ENCODE data around the gene FLNB. TPM values are rescaled to one million over a fixed set of nuclear protein-coding genes. Genes with fewer than 3 reads are reported as not detected.
A peak's percentile ranks its signal among the peaks of the same experiment; 100 is the strongest.

The FLNB gene
- total RNA-seq, 1 donor from 2014 or later, result 75.4 TPM

DNA sequence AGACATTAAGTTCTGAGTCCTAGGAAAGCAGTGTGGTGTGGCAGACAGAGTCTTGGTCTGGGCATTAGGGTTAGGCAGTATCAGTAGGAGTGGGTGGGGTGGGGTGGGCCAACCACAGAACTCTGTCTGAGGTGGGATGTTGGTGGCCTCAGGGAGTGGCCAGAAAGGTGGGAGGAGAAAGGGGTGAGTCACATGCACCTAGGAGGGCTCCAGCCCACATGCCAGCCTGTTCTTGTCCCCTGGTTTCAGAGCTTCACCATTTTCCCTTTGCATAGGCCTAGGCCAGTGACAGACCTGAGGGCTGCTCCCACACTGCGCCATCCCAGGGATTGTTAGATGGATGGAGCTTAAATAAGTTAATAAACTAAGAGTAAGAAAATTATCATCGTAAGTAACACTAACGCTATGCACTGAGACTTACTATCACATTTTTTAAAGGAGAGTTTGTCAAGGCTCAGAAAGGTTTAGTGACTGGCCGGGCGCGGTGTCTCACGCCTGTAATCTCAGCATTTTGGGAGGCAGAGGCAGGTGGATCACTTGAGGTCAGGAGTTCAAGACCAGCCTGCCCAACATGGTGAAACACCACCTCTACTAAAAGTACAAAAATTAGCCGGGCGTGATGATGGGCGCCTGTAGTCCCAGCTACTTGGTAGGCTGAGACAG, 168.7 kb downstream of the FLNB start:
- Mint-ChIP-seq H3K36me3 (ENCODE audit: unreplicated experiment) (no peaks in the 10 kb centered on the region), H3K27ac (ENCODE audit: unreplicated experiment) (no peak overlapping the region), H3K27me3 (ENCODE audit: unreplicated experiment) (peaks cover 8% of the 10 kb centered on the region), H3K4me3 (ENCODE audit: unreplicated experiment) (peak overlapping the region; percentile 46), H3K4me1 (ENCODE audit: low read depth, unreplicated experiment) (peaks cover 3% of the 10 kb centered on the region), H3K9me3 (ENCODE audit: unreplicated experiment) (peaks cover 2% of the 10 kb centered on the region)
- TF ChIP-seq CTCF (IDR thresholded peaks at IDR 0.05; ENCODE audit: partially characterized antibody, unreplicated experiment), result no peak
- no peak for DNase-seq

DNA sequence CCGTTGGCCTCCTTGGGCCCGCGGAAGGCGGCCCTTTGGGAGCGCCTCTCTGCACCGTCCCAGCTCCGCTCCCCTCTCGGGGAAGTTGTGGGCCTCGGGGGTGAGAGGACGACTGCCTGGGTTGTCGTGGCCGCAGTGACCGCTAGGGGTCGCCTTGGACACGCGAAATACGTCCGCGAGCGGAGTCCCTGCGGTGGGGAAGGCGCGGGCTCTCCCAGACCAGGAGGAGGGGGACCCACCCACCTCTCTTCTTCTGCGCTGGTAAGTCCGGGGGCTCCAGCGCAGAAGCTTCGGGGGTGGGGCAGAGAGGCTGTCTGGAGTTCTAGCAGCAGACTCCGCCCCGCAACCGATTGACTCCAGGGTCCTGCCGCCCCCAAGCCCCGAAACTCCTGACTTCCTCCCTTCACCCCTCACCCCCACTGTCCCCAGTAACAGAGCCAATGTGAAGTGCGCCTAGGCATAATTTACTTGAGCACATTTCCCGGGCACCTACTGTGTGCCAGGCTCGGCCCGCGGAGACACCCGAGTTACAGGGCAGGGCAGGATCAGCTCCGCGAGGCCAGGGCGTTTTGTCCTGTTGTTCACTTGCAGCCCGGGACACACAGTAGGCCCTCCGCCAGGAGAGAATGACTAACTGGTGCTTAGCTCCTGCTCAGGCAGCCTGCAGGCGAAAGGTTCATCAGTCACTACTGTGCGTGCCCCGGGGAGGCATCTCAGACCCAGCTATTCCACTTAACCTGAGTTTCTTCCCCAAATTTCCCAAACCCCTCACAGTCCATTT, 169.7 kb downstream of the FLNB start:
- peak; percentile 99 for TF ChIP-seq CTCF (IDR thresholded peaks at IDR 0.05; ENCODE audit: partially characterized antibody, unreplicated experiment)
- Mint-ChIP-seq H3K9me3 (ENCODE audit: unreplicated experiment) (peaks cover 2% of the 10 kb centered on the region), H3K4me1 (ENCODE audit: low read depth, unreplicated experiment) (peaks cover 3% of the 10 kb centered on the region), H3K27ac (ENCODE audit: unreplicated experiment) (no peak overlapping the region), H3K36me3 (ENCODE audit: unreplicated experiment) (no peaks in the 10 kb centered on the region), H3K27me3 (ENCODE audit: unreplicated experiment) (peaks cover 8% of the 10 kb centered on the region), H3K4me3 (ENCODE audit: unreplicated experiment) (peak overlapping the region; percentile 63)
- peak; percentile 97 for DNase-seq

DNA sequence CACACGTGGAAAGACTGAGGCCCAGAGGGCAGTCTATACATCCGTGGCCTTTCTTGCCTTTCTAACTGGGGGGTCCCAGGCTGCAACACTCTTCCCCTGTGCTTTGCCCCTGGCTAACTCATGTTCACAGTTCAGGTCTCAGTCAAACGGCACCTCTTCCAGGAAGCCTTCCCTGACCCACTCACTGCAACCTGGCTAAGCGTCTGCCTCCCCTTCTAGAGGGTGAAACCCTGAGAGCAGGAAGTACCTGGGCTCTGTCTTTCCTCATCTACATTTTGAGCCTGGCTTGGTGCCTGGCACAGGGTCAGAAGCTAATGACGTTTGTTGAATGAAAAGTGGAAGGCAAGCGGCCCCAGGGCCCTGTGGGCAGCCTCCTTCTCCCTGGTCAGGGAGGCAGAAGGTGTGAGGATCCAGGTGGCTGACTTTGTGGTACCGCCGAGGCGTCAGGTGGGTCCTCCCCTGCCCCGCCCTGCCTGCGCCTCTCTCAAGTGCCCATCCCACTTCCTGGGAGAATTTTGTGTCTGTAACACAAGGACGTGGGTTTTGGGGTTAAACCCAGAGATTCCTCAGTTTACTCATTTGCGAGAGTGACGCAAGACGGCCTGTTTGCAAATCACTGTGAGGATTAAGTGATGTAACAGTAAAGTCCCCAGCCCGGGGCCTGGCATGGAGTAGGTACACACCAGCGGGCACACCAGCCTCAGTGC, 170.5 kb downstream of the FLNB start:
- no peak for DNase-seq
- H3K4me3 Mint-ChIP-seq (ENCODE audit: unreplicated experiment), result peak overlapping the region; percentile 9
- H3K4me1 Mint-ChIP-seq (ENCODE audit: low read depth, unreplicated experiment), result peaks cover under 1% of the 10 kb centered on the region
- no peak for TF ChIP-seq CTCF (IDR thresholded peaks at IDR 0.05; ENCODE audit: partially characterized antibody, unreplicated experiment)
- H3K27ac Mint-ChIP-seq (ENCODE audit: unreplicated experiment), result no peak overlapping the region
- peaks cover 2% of the 10 kb centered on the region for H3K9me3 Mint-ChIP-seq (ENCODE audit: unreplicated experiment)
- H3K36me3 Mint-ChIP-seq (ENCODE audit: unreplicated experiment), result no peaks in the 10 kb centered on the region
- peaks cover 10% of the 10 kb centered on the region for H3K27me3 Mint-ChIP-seq (ENCODE audit: unreplicated experiment)

GRCh38 chr3:58179235-58180098, 171.2 kb downstream of the FLNB start:
- no peaks in the 10 kb centered on the region for H3K4me1 Mint-ChIP-seq (ENCODE audit: low read depth, unreplicated experiment)
- no peak overlapping the region for H3K4me3 Mint-ChIP-seq (ENCODE audit: unreplicated experiment)
- no peak for DNase-seq
- no peak overlapping the region for H3K27ac Mint-ChIP-seq (ENCODE audit: unreplicated experiment)
- peaks cover 8% of the 10 kb centered on the region for H3K27me3 Mint-ChIP-seq (ENCODE audit: unreplicated experiment)
- H3K36me3 Mint-ChIP-seq (ENCODE audit: unreplicated experiment), result no peaks in the 10 kb centered on the region
- TF ChIP-seq CTCF (IDR thresholded peaks at IDR 0.05; ENCODE audit: partially characterized antibody, unreplicated experiment), result no peak
- H3K9me3 Mint-ChIP-seq (ENCODE audit: unreplicated experiment), result peaks cover 2% of the 10 kb centered on the region
